ENCODE data around the gene CCR2.

The CCR2 gene

GRCh38 chr3:46365737-46366524 is 12.0 kb downstream of the CCR2 start (continued):
- no peak for TF ChIP-seq ZNF354C (tag by site-specific recombination; IDR thresholded peaks at IDR 0.05; ENCODE audit: borderline replicate concordance, low read depth)
- no peak for TF ChIP-seq ZNF600 (tag by site-specific recombination; IDR thresholded peaks at IDR 0.05)
- TF ChIP-seq, protein P1, sequence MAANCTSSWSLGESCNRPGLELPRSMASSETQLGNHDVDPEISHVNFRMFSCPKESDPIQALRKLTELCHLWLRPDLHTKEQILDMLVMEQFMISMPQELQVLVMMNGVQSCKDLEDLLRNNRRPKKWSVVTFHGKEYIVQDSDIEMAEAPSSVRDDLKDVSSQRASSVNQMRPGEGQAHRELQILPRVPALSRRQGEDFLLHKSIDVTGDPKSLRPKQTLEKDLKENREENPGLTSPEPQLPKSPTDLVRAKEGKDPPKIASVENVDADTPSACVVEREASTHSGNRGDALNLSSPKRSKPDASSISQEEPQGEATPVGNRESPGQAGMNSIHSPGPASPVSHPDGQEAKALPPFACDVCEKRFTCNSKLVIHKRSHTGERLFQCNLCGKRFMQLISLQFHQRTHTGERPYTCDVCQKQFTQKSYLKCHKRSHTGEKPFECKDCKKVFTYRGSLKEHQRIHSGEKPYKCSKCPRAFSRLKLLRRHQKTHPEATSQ (tag by site-specific recombination; IDR thresholded peaks at IDR 0.05) = no peak
- no peak for TF ChIP-seq ZNF792 (tag by site-specific recombination; IDR thresholded peaks at IDR 0.05)

GRCh38 chr3:46367811-46368210 is 13.9 kb downstream of the CCR2 start:
- TF ChIP-seq MYNN (tag by site-specific recombination; IDR thresholded peaks at IDR 0.05; ENCODE audit: borderline replicate concordance) (no peak), TCF7L2 (IDR thresholded peaks at IDR 0.05; ENCODE audit: borderline replicate concordance, low read depth, low read length) (no peak), ZNF529 (tag by site-specific recombination; IDR thresholded peaks at IDR 0.05; ENCODE audit: insufficient replicate concordance) (no peak), ZNF596 (tag by site-specific recombination; IDR thresholded peaks at IDR 0.05) (no peak)
- Histone ChIP-seq H3K4me1 (ENCODE audit: control insufficient read depth, insufficient read depth, low read length) (no peaks in the 10 kb centered on the region), H3K4me3 (ENCODE audit: low read depth, low read length) (no peak overlapping the region), H3K36me3 (ENCODE audit: control insufficient read depth in 2 of 2, insufficient read depth in 1 of 2, low read length in 2 of 2) (no peaks in the 10 kb centered on the region), H3K9me3 (ENCODE audit: control insufficient read depth, insufficient read depth, low read depth, low read length) (no peaks in the 10 kb centered on the region), H3K27ac (ENCODE audit: extremely low read depth, low read depth, low read length) (no peak overlapping the region)
- ChIA-PET CTCF (interaction anchor here (0.6 to 0.9 kb wide), 4 partner anchors 88 to 1158 kb away, joined by 3 to 4 read pairs (median 3); no protein-coding TSS in a partner anchor), POLR2A (no interaction called here)

DNA sequence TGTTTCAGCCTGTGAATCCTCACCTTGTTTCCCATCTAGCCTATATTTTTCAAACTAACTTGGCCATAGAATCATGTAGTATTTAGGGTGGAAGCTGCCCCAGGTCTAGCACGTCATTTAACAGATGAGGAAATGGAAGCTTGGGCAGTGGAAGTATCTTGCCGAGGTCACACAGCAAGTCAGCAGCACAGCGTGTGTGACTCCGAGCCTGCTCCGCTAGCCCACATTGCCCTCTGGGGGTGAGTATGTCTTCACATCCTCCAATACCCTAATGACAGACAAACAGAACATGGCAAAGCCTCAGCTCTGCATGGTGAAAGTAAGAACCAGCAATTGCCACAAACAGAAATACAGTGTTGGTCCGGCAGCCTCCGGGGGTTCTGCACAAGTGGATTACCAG is 14.7 kb downstream of the CCR2 start:
- ChIA-PET POLR2A (no interaction called here), CTCF (interaction anchor here (0.8 to 4.6 kb wide), 9 partner anchors 10 to 290 kb away, joined by 3 to 21 read pairs (median 4); partner anchors contain the start of gene CCR2)
- H3K27ac ChIP-seq (ENCODE audit: extremely low read depth, low read depth, low read length) = no peak overlapping the region
- TF ChIP-seq, protein P2, sequence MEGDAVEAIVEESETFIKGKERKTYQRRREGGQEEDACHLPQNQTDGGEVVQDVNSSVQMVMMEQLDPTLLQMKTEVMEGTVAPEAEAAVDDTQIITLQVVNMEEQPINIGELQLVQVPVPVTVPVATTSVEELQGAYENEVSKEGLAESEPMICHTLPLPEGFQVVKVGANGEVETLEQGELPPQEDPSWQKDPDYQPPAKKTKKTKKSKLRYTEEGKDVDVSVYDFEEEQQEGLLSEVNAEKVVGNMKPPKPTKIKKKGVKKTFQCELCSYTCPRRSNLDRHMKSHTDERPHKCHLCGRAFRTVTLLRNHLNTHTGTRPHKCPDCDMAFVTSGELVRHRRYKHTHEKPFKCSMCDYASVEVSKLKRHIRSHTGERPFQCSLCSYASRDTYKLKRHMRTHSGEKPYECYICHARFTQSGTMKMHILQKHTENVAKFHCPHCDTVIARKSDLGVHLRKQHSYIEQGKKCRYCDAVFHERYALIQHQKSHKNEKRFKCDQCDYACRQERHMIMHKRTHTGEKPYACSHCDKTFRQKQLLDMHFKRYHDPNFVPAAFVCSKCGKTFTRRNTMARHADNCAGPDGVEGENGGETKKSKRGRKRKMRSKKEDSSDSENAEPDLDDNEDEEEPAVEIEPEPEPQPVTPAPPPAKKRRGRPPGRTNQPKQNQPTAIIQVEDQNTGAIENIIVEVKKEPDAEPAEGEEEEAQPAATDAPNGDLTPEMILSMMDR (tag by site-specific recombination; IDR thresholded peaks at IDR 0.05) = 0 out of 2 replicates have a peak, but pooled peaks have one; percentile 17
- TF ChIP-seq ZNF221 (tag by site-specific recombination; IDR thresholded peaks at IDR 0.05; ENCODE audit: borderline replicate concordance) = no peak
- no peak overlapping the region for H3K4me3 ChIP-seq (ENCODE audit: low read depth, low read length)
- H3K9me3 ChIP-seq (ENCODE audit: control insufficient read depth, insufficient read depth, low read depth, low read length) = no peaks in the 10 kb centered on the region
- H3K4me1 ChIP-seq (ENCODE audit: control insufficient read depth, insufficient read depth, low read length) = no peaks in the 10 kb centered on the region
- no peaks in the 10 kb centered on the region for H3K36me3 ChIP-seq (ENCODE audit: control insufficient read depth in 2 of 2, insufficient read depth in 1 of 2, low read length in 2 of 2)

- no peaks in the 10 kb centered on the region for H3K9me3 ChIP-seq (ENCODE audit: control insufficient read depth, insufficient read depth, low read depth, low read length)
- CTCF ChIA-PET = interaction anchor here (0.9 to 4.6 kb wide), 7 partner anchors 9 to 430 kb away, joined by 3 to 21 read pairs (median 4); partner anchors contain the start of gene CCR2
- H3K4me1 ChIP-seq (ENCODE audit: control insufficient read depth, insufficient read depth, low read length) = no peaks in the 10 kb centered on the region
- H3K36me3 ChIP-seq (ENCODE audit: control insufficient read depth in 2 of 2, insufficient read depth in 1 of 2, low read length in 2 of 2) = no peaks in the 10 kb centered on the region
- TF ChIP-seq ZNF777 (tag by site-specific recombination; IDR thresholded peaks at IDR 0.05; ENCODE audit: borderline replicate concordance) = no peak
- TF ChIP-seq ZNF670 (tag by site-specific recombination; IDR thresholded peaks at IDR 0.05; ENCODE audit: low read depth) = no peak
- TF ChIP-seq SP2 (tag by site-specific recombination; IDR thresholded peaks at IDR 0.05) = no peak
- no peak for TF ChIP-seq ZNF677 (tag by site-specific recombination; IDR thresholded peaks at IDR 0.05)
- TF ChIP-seq ZXDB (tag by site-specific recombination; IDR thresholded peaks at IDR 0.05) = no peak
- TF ChIP-seq ZNF2 (tag by site-specific recombination; IDR thresholded peaks at IDR 0.05) = no peak
- no peak for TF ChIP-seq ZNF664 (tag by site-specific recombination; IDR thresholded peaks at IDR 0.05)
- TF ChIP-seq SCRT2 (tag by site-specific recombination; IDR thresholded peaks at IDR 0.05) = no peak
- TF ChIP-seq ZNF776 (tag by site-specific recombination; IDR thresholded peaks at IDR 0.05; ENCODE audit: borderline replicate concordance) = no peak
- no peak for TF ChIP-seq ZBTB1 (tag by site-specific recombination; IDR thresholded peaks at IDR 0.05)
- TF ChIP-seq ZNF37A (tag by site-specific recombination; IDR thresholded peaks at IDR 0.05) = no peak
- TF ChIP-seq ZFP37 (tag by site-specific recombination; IDR thresholded peaks at IDR 0.05) = no peak
- TF ChIP-seq RBAK (tag by site-specific recombination; IDR thresholded peaks at IDR 0.05) = no peak
- TF ChIP-seq ZBTB21 (tag by site-specific recombination; IDR thresholded peaks at IDR 0.05) = no peak
- no peak for TF ChIP-seq ZNF560 (tag by site-specific recombination; IDR thresholded peaks at IDR 0.05; ENCODE audit: borderline replicate concordance)
- TF ChIP-seq WT1 (tag by site-specific recombination; IDR thresholded peaks at IDR 0.05) = no peak
- TF ChIP-seq ZNF707 (tag by site-specific recombination; IDR thresholded peaks at IDR 0.05) = no peak
- TF ChIP-seq BCL11A (tag by site-specific recombination; IDR thresholded peaks at IDR 0.05; ENCODE audit: low read depth) = no peak
- TF ChIP-seq ZNF48 (tag by site-specific recombination; IDR thresholded peaks at IDR 0.05) = no peak
- H3K4me3 ChIP-seq (ENCODE audit: low read depth, low read length) = no peak overlapping the region
- no peak overlapping the region for H3K27ac ChIP-seq (ENCODE audit: extremely low read depth, low read depth, low read length)
- POLR2A ChIA-PET = no interaction called here
Measured at GRCh38 chr3:46369151-46369550, 15.2 kb downstream of the CCR2 start.

Data from HEK293 (cell line).